ENCODE results near the gene PDCD1LG2. TPM values are rescaled to one million over a fixed set of nuclear protein-coding genes. Genes with fewer than 3 reads are reported as not detected.

Gene PDCD1LG2
- total and polyA plus RNA-seq, 2 of the 8 experiments (the other 6 are each of a cell fraction or from before 2014, with no cell fraction given), result not detected

GRCh38 chr9:5531101-5531882, 21.0 kb downstream of the PDCD1LG2 start:
- no peak for TF ChIP-seq BRCA1 (IDR thresholded peaks at IDR 0.05; ENCODE audit: low read depth, low read length)
- TF ChIP-seq POLR2A (IDR thresholded peaks at IDR 0.05; ENCODE audit: control extremely low read depth in 1 of 2, low read depth in 2 of 2, low read length in 2 of 2), result no peak
- no peak for TF ChIP-seq PHF8 (conservative IDR thresholded peaks at IDR 0.05; ENCODE audit: low read depth, low read length)
- TF ChIP-seq TCF12 (IDR thresholded peaks at IDR 0.05; ENCODE audit: low read depth, low read length), result no peak
- TF ChIP-seq RBBP5 (IDR thresholded peaks at IDR 0.05; ENCODE audit: borderline replicate concordance, low read depth, low read length), result no peak
- no peak overlapping the region for H4K5ac ChIP-seq (ENCODE audit: insufficient read length, low read depth, low read length)
- no peak overlapping the region for H2BK20ac ChIP-seq (ENCODE audit: low read length)
- no peak overlapping the region for H3K4me2 ChIP-seq (ENCODE audit: insufficient read depth in 1 of 2, low read depth in 2 of 2, low read length in 2 of 2)
- no peak overlapping the region for H3K56ac ChIP-seq (replicated peaks; ENCODE audit: insufficient read length, low read depth, low read length)
- ChIA-PET POLR2A (ENCODE audit: partially characterized antibody) (interaction anchor here (1.2 kb wide), 1 partner anchor 32 kb away, joined by 4 read pairs; no protein-coding TSS in a partner anchor), CTCF (ENCODE audit: partially characterized antibody) (interaction anchor here (1.2 to 1.7 kb wide), 2 partner anchors 10 to 51 kb away, joined by 3 to 5 read pairs; no protein-coding TSS in a partner anchor)
- H3K9ac ChIP-seq (replicated peaks in 1 of 4; ENCODE audit: extremely low read depth in 1 of 4, low read depth in 3 of 4, low read length in 3 of 4), result no peak overlapping the region
- DNase-seq (ENCODE audit: low read depth in 1 of 2, low spot score in 2 of 2) (no peak), FAIRE-seq (no peak)
- H3K4ac ChIP-seq (replicated peaks; ENCODE audit: insufficient read length, low read depth, low read length), result no peak overlapping the region
- H3K36me3 ChIP-seq (ENCODE audit: control insufficient read depth in 2 of 4, insufficient read depth in 4 of 4, low read length in 3 of 4), result no peaks in the 10 kb centered on the region
- no peak overlapping the region for H3K4me3 ChIP-seq (ENCODE audit: extremely low read depth in 1 of 4, insufficient read depth in 2 of 4, low read depth in 3 of 4, low read length in 4 of 4)
- H3K27ac ChIP-seq (ENCODE audit: low read depth, low read length), result no peak overlapping the region
- H4K91ac ChIP-seq (replicated peaks; ENCODE audit: insufficient read length, low read length), result no peak overlapping the region
- no peak overlapping the region for H2BK120ac ChIP-seq (replicated peaks; ENCODE audit: low read depth, low read length)
- peaks cover 0 to 2% (median 0%) of the 10 kb centered on the region in 4 experiments; a peak in 1 of 7 replicates for H3K4me1 ChIP-seq (replicated peaks in 1 of 4; ENCODE audit: control insufficient read depth in 3 of 4, insufficient read depth in 4 of 4, low read length in 3 of 4)
- H2BK5ac ChIP-seq (ENCODE audit: low read depth, low read length), result no peak overlapping the region
- H4K8ac ChIP-seq (ENCODE audit: extremely low read depth, insufficient read depth, low read length), result no peak overlapping the region
- no peak overlapping the region for H2AK5ac ChIP-seq (ENCODE audit: low read depth, low read length)
- H4K20me1 ChIP-seq (replicated peaks in 1 of 2; ENCODE audit: control insufficient read depth in 1 of 2, insufficient read depth in 2 of 2, low read length in 2 of 2), result no peaks in the 10 kb centered on the region
- H3K9me3 ChIP-seq (ENCODE audit: insufficient read depth in 2 of 2, low read depth in 1 of 2, low read length in 1 of 2), result no peaks in the 10 kb centered on the region
- H3K27me3 ChIP-seq (replicated peaks in 1 of 4; ENCODE audit: control insufficient read depth in 3 of 4, extremely low read depth in 1 of 4, insufficient read depth in 3 of 4, low read length in 3 of 4), result no peaks in the 10 kb centered on the region; a peak in 1 of 7 replicates
- H3K23ac ChIP-seq (ENCODE audit: insufficient read length), result no peak overlapping the region
- H3K23me2 ChIP-seq (ENCODE audit: low read depth, low read length), result no peaks in the 10 kb centered on the region
- no peaks in the 10 kb centered on the region for H3K79me2 ChIP-seq (ENCODE audit: control insufficient read depth in 1 of 2, insufficient read depth in 2 of 2, low read length in 2 of 2)
- no peak overlapping the region for H3K14ac ChIP-seq (ENCODE audit: insufficient read length)
- H2AFZ ChIP-seq (ENCODE audit: low read length), result no peak overlapping the region
- WGBS, 2 experiments (ENCODE audit: extremely low coverage in 1 of 2, insufficient coverage in 1 of 2, insufficient read length in 1 of 2, insufficient replicate concordance in 2 of 2, low coverage in 1 of 2, low lambda C conversion rate in 2 of 2, missing lambda C conversion rate in 1 of 2), result 87% methylated on average over 2 of the region's 2 CpGs; no CpG with 5 or more reads in 1 of the 2 experiments
- H3K18ac ChIP-seq (ENCODE audit: extremely low read depth, low read length), result no peak overlapping the region
- no peak overlapping the region for H2BK15ac ChIP-seq (ENCODE audit: low read length)
- H2BK12ac ChIP-seq (ENCODE audit: low read depth, low read length), result no peak overlapping the region
- H3K79me1 ChIP-seq (ENCODE audit: low read depth, low read length), result no peaks in the 10 kb centered on the region
